Endodermal cell (in vitro differentiated cells): ENCODE measurements around the gene DNAH1. TPM values are rescaled to one million over a fixed set of nuclear protein-coding genes. Genes with fewer than 3 reads are reported as not detected.
A peak's percentile ranks its signal among the peaks of the same experiment; 100 is the strongest.

Experiments
- DNase-seq: peaks from one replicate; pipeline ENCODE4 v3.0.0-alpha.2; 2017
- H3K27ac ChIP-seq: 2 replicates; pipeline ENCODE4 v1.5.1; 2013; ENCODE audit warnings: mild to moderate bottlenecking, low read depth, low read length, moderate library complexity
- H3K27me3 ChIP-seq: 2 replicates; pipeline ENCODE4 v1.6.1; 2013; ENCODE audit warnings: mild to moderate bottlenecking, low read length, moderate library complexity; ENCODE audit not compliant: insufficient read depth, control insufficient read depth, poor library complexity, severe bottlenecking
- H3K36me3 ChIP-seq: 2 replicates; pipeline ENCODE4 v1.7.0; 2013; ENCODE audit warnings: mild to moderate bottlenecking, low read length, moderate library complexity; ENCODE audit not compliant: control insufficient read depth, insufficient read depth
- H3K4me1 ChIP-seq: one replicate; pipeline ENCODE4 v1.7.0; 2013; ENCODE audit warnings: low read length; ENCODE audit not compliant: control insufficient read depth, insufficient read depth
- H3K4me3 ChIP-seq: 2 replicates; pipeline ENCODE4 v1.5.1; 2013; ENCODE audit warnings: mild to moderate bottlenecking, low read length, moderate library complexity
- H3K9ac ChIP-seq: 2 replicates; pipeline ENCODE4 v1.6.1; 2013; ENCODE audit warnings: mild to moderate bottlenecking, low read length, moderate library complexity; ENCODE audit not compliant: poor library complexity, severe bottlenecking; ENCODE audit errors: extremely low read depth
- H3K9me3 ChIP-seq: 2 replicates; pipeline ENCODE4 v1.6.1; 2013; ENCODE audit warnings: mild to moderate bottlenecking, low read length, moderate library complexity; ENCODE audit not compliant: control insufficient read depth
- H3K27ac Mint-ChIP-seq: 2 replicates; pipeline ENCODE4 v1.8.0; 2020; ENCODE audit warnings: mixed read lengths
- H3K27me3 Mint-ChIP-seq: 2 replicates; pipeline ENCODE4 v1.8.0; 2021; ENCODE audit warnings: mild to moderate bottlenecking, mixed read lengths; ENCODE audit not compliant: insufficient read depth
- H3K36me3 Mint-ChIP-seq: 2 replicates; pipeline ENCODE4 v1.8.0; 2020; ENCODE audit warnings: low read depth, mixed read lengths
- H3K4me1 Mint-ChIP-seq: 2 replicates; pipeline ENCODE4 v1.8.0; 2020; ENCODE audit warnings: mixed read lengths
- H3K4me3 Mint-ChIP-seq: 2 replicates; pipeline ENCODE4 v1.8.0; 2020; ENCODE audit warnings: mild to moderate bottlenecking, moderate library complexity, mixed read lengths
- H3K9me3 Mint-ChIP-seq: 2 replicates; pipeline ENCODE4 v1.8.0; 2020; ENCODE audit warnings: mild to moderate bottlenecking, mixed read lengths
- WGBS, 2 experiments: methylation state at CpG; one replicate each; pipeline versions ENCODE4 v1.1.5 to v1.1.7; 2013; ENCODE audit warnings: missing lambda C conversion rate in 2 of 2, mixed read lengths in 1 of 2; ENCODE audit not compliant: insufficient coverage in 1 of 2, insufficient read length in 1 of 2; 5-methylcytosine and 5-hydroxymethylcytosine counted together
- total RNA-seq, 2 donors: library from RNA; stranded (reverse); fragmentation: NEBNext Ultra II Directional in 1 of 2; extraction: Animal tissue kit (Norgen Biotek cat#: 25700) in 1 of 2; gene quantifications; 2 replicates in 1 of 2; 3 replicates in 1 of 2; pipeline ENCODE4 v1.2.1, GENCODE V29; 2021
- TF ChIP-seq, protein P1 (sequence below): fragments of 200-600 bp; sonication (generic); conservative IDR thresholded peaks from 2 replicates; pipeline ENCODE4 v1.5.0; 2021; ENCODE audit warnings: antibody characterized with exemption, mild to moderate bottlenecking

DNAH1 gene
- total RNA-seq, 2 donors from 2014 or later, result 4.9 to 5.5 TPM

DNA sequence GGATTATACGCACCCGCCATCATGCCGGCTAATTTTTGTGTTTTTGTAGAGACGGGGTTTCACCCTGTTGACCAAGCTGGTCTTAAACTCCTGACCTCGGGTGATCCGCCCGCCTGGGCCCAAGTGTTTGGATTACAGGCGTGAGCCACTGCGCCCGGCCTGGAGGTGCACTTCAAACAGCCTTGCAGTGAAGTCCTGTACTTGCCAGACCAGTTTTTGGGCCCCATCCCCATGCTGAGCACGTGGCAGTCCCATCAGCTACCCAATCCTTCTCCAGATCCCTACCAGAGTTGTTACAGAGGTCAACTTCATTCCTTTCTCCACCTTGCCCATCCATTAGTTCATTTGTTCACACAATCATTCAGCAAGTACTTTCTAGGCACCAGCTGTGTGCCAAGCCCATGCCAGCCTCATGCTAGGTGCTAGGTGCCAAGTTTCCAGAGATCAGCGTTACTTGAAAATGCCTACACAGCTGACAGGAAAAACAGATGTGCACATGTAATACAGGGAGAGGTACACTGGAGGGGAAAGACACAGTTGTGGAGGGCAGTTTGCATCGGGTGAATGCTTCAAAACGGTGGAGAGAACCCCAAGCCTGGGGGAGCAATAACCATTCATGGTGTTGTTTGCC, 2.2 kb downstream of the DNAH1 start:
- TF ChIP-seq, protein P1, sequence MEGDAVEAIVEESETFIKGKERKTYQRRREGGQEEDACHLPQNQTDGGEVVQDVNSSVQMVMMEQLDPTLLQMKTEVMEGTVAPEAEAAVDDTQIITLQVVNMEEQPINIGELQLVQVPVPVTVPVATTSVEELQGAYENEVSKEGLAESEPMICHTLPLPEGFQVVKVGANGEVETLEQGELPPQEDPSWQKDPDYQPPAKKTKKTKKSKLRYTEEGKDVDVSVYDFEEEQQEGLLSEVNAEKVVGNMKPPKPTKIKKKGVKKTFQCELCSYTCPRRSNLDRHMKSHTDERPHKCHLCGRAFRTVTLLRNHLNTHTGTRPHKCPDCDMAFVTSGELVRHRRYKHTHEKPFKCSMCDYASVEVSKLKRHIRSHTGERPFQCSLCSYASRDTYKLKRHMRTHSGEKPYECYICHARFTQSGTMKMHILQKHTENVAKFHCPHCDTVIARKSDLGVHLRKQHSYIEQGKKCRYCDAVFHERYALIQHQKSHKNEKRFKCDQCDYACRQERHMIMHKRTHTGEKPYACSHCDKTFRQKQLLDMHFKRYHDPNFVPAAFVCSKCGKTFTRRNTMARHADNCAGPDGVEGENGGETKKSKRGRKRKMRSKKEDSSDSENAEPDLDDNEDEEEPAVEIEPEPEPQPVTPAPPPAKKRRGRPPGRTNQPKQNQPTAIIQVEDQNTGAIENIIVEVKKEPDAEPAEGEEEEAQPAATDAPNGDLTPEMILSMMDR, result no peak
- no peak overlapping the region for H3K27ac ChIP-seq
- peak overlapping the region; percentile 56 for H3K4me3 Mint-ChIP-seq
- H3K9ac ChIP-seq, result no peak overlapping the region
- H3K9me3 ChIP-seq, result no peaks in the 10 kb centered on the region
- no peaks in the 10 kb centered on the region for H3K9me3 Mint-ChIP-seq
- no peak overlapping the region for H3K4me3 ChIP-seq
- H3K27me3 ChIP-seq, result peaks cover 18% of the 10 kb centered on the region
- H3K36me3 Mint-ChIP-seq, result no peaks in the 10 kb centered on the region
- no peaks in the 10 kb centered on the region for H3K36me3 ChIP-seq
- H3K27me3 Mint-ChIP-seq, result peaks cover 29% of the 10 kb centered on the region
- H3K4me1 ChIP-seq, result no peaks in the 10 kb centered on the region
- DNase-seq, result no peak
- no peak overlapping the region for H3K27ac Mint-ChIP-seq
- peaks cover 1% of the 10 kb centered on the region for H3K4me1 Mint-ChIP-seq
- WGBS, 2 experiments, result 86 to 88% methylated on average over 14 of the region's 14 CpGs

DNA sequence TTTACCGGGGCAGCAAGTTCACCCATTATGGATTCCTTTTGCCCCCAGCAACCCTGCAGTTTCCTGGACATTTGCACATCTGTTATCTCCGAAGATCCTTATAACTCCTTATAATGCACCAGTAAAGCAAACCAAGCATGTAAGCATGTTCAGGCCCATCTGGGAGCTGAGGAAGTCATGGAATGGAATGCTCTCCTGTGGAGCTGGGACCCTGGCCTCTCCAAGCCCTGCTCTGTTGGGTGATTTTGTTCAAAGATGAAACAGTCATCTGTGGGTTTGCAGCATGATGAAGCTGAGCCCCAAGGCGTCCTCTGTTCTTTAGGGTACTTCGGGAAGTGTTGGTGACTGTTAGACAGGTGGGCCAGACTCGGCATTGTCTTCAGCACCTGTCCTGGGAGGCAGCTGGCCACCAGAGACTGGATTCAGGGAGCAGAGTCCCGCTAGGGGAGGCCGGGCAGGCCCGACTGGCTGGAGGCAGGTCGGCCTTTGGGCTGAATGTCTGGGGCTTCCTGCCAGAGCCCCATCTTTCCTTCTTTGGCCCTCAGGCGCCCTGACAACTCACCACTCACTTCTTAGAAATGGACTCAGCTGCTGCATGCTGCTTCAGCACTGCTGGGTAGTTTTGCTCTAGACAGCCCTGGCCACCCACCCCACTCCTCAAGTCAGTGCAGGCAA, 3.9 kb downstream of the DNAH1 start:
- H3K4me1 Mint-ChIP-seq, result peaks cover 1% of the 10 kb centered on the region
- no peaks in the 10 kb centered on the region for H3K9me3 Mint-ChIP-seq
- H3K27ac Mint-ChIP-seq, result no peak overlapping the region
- Histone ChIP-seq H3K27me3 (peaks cover 18% of the 10 kb centered on the region), H3K9me3 (no peaks in the 10 kb centered on the region), H3K9ac (no peak overlapping the region), H3K4me3 (no peak overlapping the region), H3K4me1 (no peaks in the 10 kb centered on the region), H3K36me3 (no peaks in the 10 kb centered on the region), H3K27ac (peak overlapping the region; percentile 21)
- H3K27me3 Mint-ChIP-seq, result peaks cover 24% of the 10 kb centered on the region
- TF ChIP-seq, protein P1, result no peak
- no peak overlapping the region for H3K4me3 Mint-ChIP-seq
- no peaks in the 10 kb centered on the region for H3K36me3 Mint-ChIP-seq
- no peak for DNase-seq
- WGBS, 2 experiments, result 80 to 87% methylated on average over 5 to 10 of the region's 10 CpGs

DNA sequence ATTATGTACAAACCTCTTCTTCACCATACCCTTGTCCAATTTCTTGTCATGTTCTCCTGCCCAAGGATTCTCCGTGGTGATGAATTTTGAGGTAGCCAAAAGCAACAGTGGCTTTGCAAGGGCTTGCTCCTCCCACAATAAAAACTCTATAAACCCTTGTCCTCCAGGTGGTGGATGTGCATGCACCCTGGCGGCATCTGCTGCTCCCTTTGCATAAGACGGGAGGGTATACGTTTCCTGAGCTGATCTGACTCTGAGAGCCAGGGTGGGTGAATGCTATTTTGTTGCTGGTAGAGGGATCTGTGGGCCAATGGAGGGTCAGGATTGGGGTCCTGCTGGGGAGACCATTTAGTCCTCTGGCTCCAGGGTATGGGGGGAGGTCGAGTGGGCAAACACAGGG, 5.4 kb downstream of the DNAH1 start:
- no peak for DNase-seq
- H3K36me3 ChIP-seq, result no peaks in the 10 kb centered on the region
- 75 to 82% methylated on average over 2 to 5 of the region's 5 CpGs for WGBS, 2 experiments
- H3K27me3 Mint-ChIP-seq, result peaks cover 21% of the 10 kb centered on the region
- H3K9ac ChIP-seq, result no peak overlapping the region
- H3K27me3 ChIP-seq, result peaks cover 18% of the 10 kb centered on the region
- H3K27ac Mint-ChIP-seq, result no peak overlapping the region
- H3K9me3 Mint-ChIP-seq, result no peaks in the 10 kb centered on the region
- no peaks in the 10 kb centered on the region for H3K36me3 Mint-ChIP-seq
- TF ChIP-seq, protein P1, result no peak
- H3K4me3 Mint-ChIP-seq, result no peak overlapping the region
- H3K4me1 Mint-ChIP-seq, result peaks cover 1% of the 10 kb centered on the region
- no peak overlapping the region for H3K27ac ChIP-seq
- H3K4me3 ChIP-seq, result no peak overlapping the region
- no peaks in the 10 kb centered on the region for H3K4me1 ChIP-seq
- no peaks in the 10 kb centered on the region for H3K9me3 ChIP-seq
